Esophagus muscularis mucosa (tissue), 4 donors: ENCODE data around the gene FBXW11. TPM values are rescaled to one million over a fixed set of nuclear protein-coding genes. Genes with fewer than 3 reads are reported as not detected.

ENCODE experiments used
- DNase-seq: peaks from one replicate; pipeline ENCODE4 v3.0.0-alpha.2; 2017; ENCODE audit errors: extremely low spot score
- H3K27ac ChIP-seq, 4 donors: fragments of 200-600 bp; sonication (generic); replicated peaks in 1 of 4; 1 replicate in 3 of 4; 2 replicates in 1 of 4; pipeline ENCODE4 v1.5.1; 2016 to 2019; ENCODE audit warnings: mild to moderate bottlenecking in 1 of 4
- H3K27me3 ChIP-seq, 4 donors: fragments of 200-600 bp; sonication (generic); one replicate each; pipeline versions ENCODE4 v1.5.1 to v1.6.0; 2016 to 2019
- H3K36me3 ChIP-seq, 4 donors: fragments of 200-600 bp; sonication (generic); one replicate each; pipeline ENCODE4 v1.5.1; 2016 to 2019
- H3K4me1 ChIP-seq, 4 donors: fragments of 200-600 bp; sonication (generic); one replicate each; pipeline ENCODE4 v1.5.1; 2016 to 2019
- H3K4me3 ChIP-seq, 4 donors: fragments of 200-600 bp; sonication (generic); 1 replicate in 2 of 4; 2 replicates in 2 of 4; pipeline ENCODE4 v1.5.1; 2016 to 2019; ENCODE audit warnings: mild to moderate bottlenecking in 4 of 4, moderate library complexity in 1 of 4
- H3K9me3 ChIP-seq, 4 donors: fragments of 200-600 bp; sonication (generic); 1 replicate in 3 of 4; 2 replicates in 1 of 4; pipeline ENCODE4 v1.5.1; 2016 to 2019
- CTCF ChIP-seq, 3 experiments: fragments of 200-600 bp in 2 of 3; fragments of 450-650 bp in 1 of 3; sonication (generic) in 2 of 3; IDR thresholded peaks; one replicate each; pipeline ENCODE4 v1.5.1; 2017 to 2019; ENCODE audit warnings: antibody characterized with exemption in 3 of 3, mild to moderate bottlenecking in 2 of 3, moderate library complexity in 1 of 3
- EP300 ChIP-seq: sonication (generic); formaldehyde crosslinking; IDR thresholded peaks from one replicate; pipeline ENCODE4 v1.6.1; 2017; ENCODE audit warnings: antibody characterized with exemption
- POLR2A ChIP-seq: fragments of 450-650 bp; IDR thresholded peaks from one replicate; pipeline ENCODE4 v1.6.1; 2017; ENCODE audit warnings: antibody characterized with exemption, moderate library complexity, mild to moderate bottlenecking, low read depth
- POLR2AphosphoS5 ChIP-seq, 2 donors: sonication (generic); formaldehyde crosslinking; IDR thresholded peaks; one replicate each; pipeline ENCODE4 v1.6.1; 2017; ENCODE audit warnings: antibody characterized with exemption in 2 of 2
- WGBS: methylation state at CpG from one replicate; pipeline ENCODE4 v1.1.5; 2018; 5-methylcytosine and 5-hydroxymethylcytosine counted together
- intact Hi-C: fragments of 100-400 bp; cut with DNase I; formaldehyde crosslinking; loops from one replicate; pipeline ENCODE4 v1.15.1; 2023
- total RNA-seq, 4 donors: library from RNA; depleted of rRNA; stranded (reverse); fragments of >200 nt; gene quantifications; one replicate each; pipeline versions ENCODE4 v1.1.0 to v1.2.1, GENCODE V29; 2016

FBXW11 gene
- total RNA-seq, 4 donors from 2014 or later, result 60.8 to 75.6 (median 66.3) TPM

GRCh38 chr5:171845040-171845630 lies 161.3 kb downstream of the FBXW11 start:
- TF ChIP-seq POLR2A, result no peak
- TF ChIP-seq POLR2AphosphoS5 (IDR thresholded peaks at IDR 0.05), result no peak
- TF ChIP-seq EP300, result no peak
- no peak for TF ChIP-seq CTCF (IDR thresholded peaks at IDR 0.05)
- Histone ChIP-seq H3K9me3 (no peaks in the 10 kb centered on the region), H3K4me3 (no peak overlapping the region), H3K36me3 (no peaks in the 10 kb centered on the region), H3K27me3 (no peaks in the 10 kb centered on the region), H3K4me1 (peaks cover 0 to 6% (median 0%) of the 10 kb centered on the region in 4 donors), H3K27ac (no peak overlapping the region)
- DNase-seq, result no peak
- whole genome bisulfite sequencing, result 71% methylated on average over 6 of the region's 11 CpGs
- intact Hi-C loops, result loop anchor here (5.0 kb wide), 1 partner anchor 213 kb away; no protein-coding TSS in a partner anchor

GRCh38 chr5:171842777-171843328 lies 163.6 kb downstream of the FBXW11 start:
- TF ChIP-seq CTCF (IDR thresholded peaks at IDR 0.05) (no peak), EP300 (no peak), POLR2A (no peak), POLR2AphosphoS5 (IDR thresholded peaks at IDR 0.05) (no peak)
- Histone ChIP-seq H3K9me3 (no peaks in the 10 kb centered on the region), H3K4me1 (peaks cover 0 to 4% (median 0%) of the 10 kb centered on the region in 4 donors), H3K27me3 (no peaks in the 10 kb centered on the region), H3K36me3 (no peaks in the 10 kb centered on the region), H3K4me3 (no peak overlapping the region), H3K27ac (no peak overlapping the region)
- no peak for DNase-seq
- intact Hi-C loops, result no loop called here
- 76% methylated on average over 5 of the region's 5 CpGs for WGBS

DNA sequence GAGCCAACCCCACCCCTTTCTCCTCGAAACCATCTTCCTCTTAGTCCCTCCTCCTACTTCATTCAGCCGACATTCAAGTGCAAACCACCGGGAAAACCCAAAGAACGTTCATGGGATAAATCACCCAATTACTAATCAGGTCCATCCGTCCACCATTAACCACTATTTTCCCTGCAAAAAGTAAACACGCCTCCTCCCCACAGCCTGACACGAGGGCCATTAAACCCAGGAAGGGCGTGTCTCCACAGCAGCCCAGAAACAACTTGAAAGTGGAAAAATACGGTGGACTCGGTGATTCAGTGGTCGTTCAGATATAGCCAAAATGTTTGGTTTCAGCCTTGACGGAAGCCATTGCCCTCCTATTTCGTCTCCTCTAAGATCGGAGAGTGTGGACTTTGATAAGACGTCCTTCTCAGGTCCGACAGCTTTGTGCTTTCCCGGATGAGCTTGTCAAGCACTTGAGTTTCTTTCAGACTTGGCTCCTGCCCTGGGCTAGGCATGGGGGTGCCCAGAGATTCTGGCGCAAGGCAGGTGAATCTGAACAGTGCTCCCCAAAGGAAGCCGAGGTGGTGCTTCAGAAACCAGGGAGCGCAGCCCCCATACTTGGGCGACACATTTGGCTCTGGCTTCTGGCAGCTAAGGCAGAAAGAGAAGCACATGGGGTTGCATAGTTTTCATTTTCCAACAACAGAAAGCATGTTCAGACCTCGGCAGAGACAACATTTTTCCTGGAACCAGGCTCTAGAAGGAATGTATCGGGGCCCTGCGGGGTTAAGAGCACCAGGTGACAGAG lies 164.3 kb downstream of the FBXW11 start:
- TF ChIP-seq POLR2A, result no peak
- TF ChIP-seq CTCF (IDR thresholded peaks at IDR 0.05), result no peak
- no peak for TF ChIP-seq EP300
- no peak for TF ChIP-seq POLR2AphosphoS5 (IDR thresholded peaks at IDR 0.05)
- Histone ChIP-seq H3K4me1 (peaks cover 0 to 4% (median 0%) of the 10 kb centered on the region in 4 donors), H3K27me3 (no peaks in the 10 kb centered on the region), H3K36me3 (no peaks in the 10 kb centered on the region), H3K9me3 (no peaks in the 10 kb centered on the region), H3K4me3 (no peak overlapping the region), H3K27ac (no peak overlapping the region)
- WGBS, result 84% methylated on average over 24 of the region's 24 CpGs
- DNase-seq, result no peak
- intact Hi-C loops, result no loop called here

DNA sequence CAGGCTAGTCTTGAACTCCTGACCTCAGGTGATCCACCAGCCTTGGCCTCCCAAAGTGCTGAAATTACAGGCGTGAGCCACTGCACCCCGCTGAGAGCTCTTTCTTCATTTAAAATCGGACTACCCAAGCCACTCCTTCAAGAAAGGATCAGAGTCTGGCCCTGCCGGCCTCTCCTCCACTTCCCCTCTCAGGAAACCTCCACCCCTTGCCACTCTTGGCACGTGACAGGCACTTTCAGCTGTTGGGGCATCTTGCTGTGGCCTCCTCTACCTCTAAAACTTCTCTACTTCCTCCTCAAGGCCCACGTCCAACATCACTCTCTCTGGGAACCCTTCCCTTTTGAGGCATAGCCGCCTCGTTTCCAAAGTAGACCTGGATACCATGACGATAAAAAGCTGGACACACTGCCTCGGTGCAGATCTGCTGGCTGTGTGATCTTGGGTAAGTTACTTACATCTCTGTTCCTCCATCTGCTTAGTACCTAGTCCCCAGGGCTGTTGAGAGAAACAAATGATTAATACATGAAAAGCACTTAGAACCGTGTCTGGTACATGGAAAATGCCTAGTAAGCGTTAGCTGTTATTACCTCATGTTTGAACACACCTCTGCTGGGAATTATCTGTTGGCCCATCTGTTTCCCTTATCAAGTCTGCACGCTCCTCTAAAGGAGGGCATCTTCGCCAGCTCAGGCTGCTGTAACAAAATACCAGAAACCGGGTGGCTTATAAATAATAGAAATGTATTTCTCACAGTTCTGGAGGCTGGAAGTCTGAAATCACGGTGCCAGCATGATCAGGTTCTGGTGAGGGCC lies 165.5 kb downstream of the FBXW11 start:
- no peaks in the 10 kb centered on the region for H3K9me3 ChIP-seq
- H3K4me1 ChIP-seq, result peaks cover 0 to 4% (median 0%) of the 10 kb centered on the region in 4 donors
- WGBS, result 78% methylated on average over 16 of the region's 16 CpGs
- DNase-seq, result no peak
- no peaks in the 10 kb centered on the region for H3K36me3 ChIP-seq
- H3K4me3 ChIP-seq, result no peak overlapping the region
- no peaks in the 10 kb centered on the region for H3K27me3 ChIP-seq
- no peak overlapping the region for H3K27ac ChIP-seq
- TF ChIP-seq EP300 (no peak), POLR2A (no peak), CTCF (IDR thresholded peaks at IDR 0.05) (no peak), POLR2AphosphoS5 (IDR thresholded peaks at IDR 0.05) (no peak)
- intact Hi-C loops, result no loop called here
